GM20000 (cell line): ENCODE measurements around the gene PRR14.
"Not testable (repeated sequence)": the region's sequence is repeated elsewhere in the genome, so short reads cannot be mapped to it uniquely, and the experiment has no call there.

Source experiments
- DNase-seq: peaks from one replicate; pipeline ENCODE4 v3.0.0; 2012; ENCODE audit warnings: low spot score
- TF ChIP-seq, protein P1 (sequence below): IDR thresholded peaks from 2 replicates; pipeline ENCODE4 v1.5.1; 2012; ENCODE audit warnings: mild to moderate bottlenecking, control low read depth; ENCODE audit errors: extremely low read depth, missing control alignments

PRR14 gene

DNA sequence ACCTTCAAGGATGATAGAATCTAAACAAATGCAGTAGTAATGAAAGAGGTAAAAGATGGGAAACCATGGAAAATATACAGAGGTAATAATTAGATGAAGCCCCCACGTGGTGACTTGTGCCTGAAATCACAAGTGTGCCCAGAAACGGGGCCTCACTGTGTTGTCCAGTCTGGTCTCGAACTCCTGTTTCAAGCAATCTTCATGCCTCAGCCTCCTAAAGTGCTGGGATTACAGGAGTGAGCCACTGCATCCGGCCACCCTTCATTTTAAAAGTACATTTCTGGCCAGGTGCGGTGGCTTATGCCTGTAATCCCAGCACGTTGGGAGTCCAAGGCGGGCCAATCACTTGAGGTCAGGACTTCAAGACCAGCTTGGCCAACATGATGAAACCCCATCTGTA lies 14.2 kb upstream of the PRR14 start:
- DNase-seq: no peak
- TF ChIP-seq, protein P1, sequence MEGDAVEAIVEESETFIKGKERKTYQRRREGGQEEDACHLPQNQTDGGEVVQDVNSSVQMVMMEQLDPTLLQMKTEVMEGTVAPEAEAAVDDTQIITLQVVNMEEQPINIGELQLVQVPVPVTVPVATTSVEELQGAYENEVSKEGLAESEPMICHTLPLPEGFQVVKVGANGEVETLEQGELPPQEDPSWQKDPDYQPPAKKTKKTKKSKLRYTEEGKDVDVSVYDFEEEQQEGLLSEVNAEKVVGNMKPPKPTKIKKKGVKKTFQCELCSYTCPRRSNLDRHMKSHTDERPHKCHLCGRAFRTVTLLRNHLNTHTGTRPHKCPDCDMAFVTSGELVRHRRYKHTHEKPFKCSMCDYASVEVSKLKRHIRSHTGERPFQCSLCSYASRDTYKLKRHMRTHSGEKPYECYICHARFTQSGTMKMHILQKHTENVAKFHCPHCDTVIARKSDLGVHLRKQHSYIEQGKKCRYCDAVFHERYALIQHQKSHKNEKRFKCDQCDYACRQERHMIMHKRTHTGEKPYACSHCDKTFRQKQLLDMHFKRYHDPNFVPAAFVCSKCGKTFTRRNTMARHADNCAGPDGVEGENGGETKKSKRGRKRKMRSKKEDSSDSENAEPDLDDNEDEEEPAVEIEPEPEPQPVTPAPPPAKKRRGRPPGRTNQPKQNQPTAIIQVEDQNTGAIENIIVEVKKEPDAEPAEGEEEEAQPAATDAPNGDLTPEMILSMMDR: no peak

DNA sequence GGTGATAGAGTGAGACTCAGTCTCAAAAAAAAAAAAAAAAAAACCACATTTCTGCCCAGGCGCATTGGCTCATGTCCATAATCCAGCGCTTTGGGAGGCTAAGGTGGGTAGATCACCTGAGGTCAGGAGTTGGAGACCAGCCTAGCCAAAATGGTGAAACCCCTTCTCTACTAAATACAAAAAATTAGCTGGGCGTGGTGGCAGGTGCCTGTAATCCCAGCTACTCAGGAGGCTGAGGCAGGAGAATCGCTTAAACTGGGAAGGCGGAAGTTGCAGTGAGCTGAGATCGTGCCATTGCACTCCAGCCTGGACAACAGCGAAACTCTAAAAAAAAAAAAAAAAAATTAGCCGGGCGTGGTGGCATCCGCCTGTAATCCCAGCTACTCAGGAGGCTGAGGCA lies 13.6 kb upstream of the PRR14 start:
- not testable (repeated sequence) for DNase-seq

DNA sequence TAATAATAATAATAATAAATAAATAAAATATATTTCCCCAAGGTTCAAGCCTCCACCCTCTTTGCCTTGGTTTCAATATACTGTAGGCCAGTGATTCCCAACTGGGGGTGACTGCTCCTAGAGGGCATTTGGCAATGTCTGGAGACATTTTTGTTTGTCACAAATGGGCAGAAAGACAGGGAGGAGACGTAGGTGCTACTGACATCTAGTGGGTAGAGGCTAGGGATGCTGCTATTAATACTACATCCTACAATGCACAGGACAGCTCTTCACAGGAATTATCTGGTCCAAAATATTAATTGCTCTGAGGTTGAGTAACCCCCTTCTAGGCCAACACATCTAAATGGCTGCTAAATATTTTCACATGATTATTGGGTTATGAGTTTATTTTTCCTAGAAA lies 12.8 kb upstream of the PRR14 start:
- no peak for DNase-seq
- TF ChIP-seq, protein P1: peak; percentile 47

DNA sequence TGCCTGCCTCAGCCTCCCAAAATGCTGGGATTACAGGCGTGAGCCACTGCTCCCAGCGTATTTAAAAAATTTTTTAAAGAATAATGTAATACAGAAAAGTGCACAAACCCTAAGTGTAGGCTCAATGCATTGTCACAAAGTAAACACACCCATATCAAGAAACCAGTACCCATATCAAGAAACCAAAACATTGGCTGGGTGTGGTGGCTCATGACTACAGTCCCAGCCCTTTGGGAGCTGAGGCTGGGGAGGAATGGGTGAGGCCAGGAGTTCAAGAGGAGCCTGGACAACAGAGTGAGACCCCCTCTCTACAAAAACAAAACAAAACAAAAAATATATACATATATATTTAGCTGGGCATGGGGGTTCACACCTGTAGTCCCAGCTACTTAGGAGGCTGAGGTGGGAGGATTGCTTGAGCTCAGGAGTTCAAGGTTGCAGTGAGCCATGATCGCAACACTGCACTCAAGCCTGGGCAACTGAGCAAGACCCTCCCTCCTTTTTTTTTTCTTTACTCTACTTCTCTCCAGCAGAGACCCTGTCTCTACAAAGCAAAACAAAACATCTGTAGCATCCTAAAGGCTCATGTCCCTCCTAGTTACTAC lies 9.3 kb upstream of the PRR14 start:
- TF ChIP-seq, protein P1: no peak
- DNase-seq: no peak

DNA sequence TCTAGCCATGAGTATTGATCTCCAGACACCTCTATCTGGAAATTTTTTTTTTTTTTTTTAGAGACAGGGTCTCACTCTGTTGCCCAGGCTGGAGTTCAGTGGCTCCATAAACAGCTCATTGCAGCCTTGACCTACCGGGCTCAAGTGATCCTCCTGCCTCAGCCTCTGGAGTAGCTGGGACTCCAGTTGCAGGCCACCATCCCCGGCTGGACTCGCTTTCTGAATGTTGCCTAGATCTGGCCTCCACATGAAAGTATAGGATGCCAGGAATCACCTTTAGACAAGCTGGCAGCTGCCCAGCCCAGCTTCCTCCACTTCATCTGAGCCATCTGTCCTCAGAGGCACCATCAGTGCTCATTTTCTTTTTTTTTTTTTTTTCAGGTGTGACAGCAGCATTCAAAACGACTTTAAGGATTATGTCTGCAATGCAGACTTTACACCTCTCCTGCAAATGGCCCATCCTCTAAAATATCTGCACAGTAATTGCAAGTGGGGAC lies 6.4 kb upstream of the PRR14 start:
- DNase-seq: no peak
- TF ChIP-seq, protein P1: no peak

DNA sequence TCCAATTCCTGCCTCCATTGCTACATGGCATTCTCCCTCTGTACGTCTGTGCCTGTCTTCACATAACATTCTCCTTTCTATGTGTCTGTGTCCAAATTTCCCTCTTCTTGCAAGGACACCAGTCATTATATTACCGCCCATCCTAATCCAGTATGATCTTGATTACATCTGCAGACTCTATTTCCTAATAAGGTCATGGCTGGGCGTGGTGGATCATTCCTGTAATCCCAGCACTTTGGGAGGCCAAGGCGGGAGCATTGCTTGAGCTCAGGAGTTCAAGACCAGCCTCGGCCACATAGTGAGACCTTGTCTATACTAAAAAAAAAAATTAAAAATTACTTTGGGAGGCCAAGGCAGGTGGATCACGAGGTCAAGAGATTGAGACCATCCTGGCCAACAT lies 5.0 kb upstream of the PRR14 start:
- no peak for DNase-seq
- TF ChIP-seq, protein P1: no peak

DNA sequence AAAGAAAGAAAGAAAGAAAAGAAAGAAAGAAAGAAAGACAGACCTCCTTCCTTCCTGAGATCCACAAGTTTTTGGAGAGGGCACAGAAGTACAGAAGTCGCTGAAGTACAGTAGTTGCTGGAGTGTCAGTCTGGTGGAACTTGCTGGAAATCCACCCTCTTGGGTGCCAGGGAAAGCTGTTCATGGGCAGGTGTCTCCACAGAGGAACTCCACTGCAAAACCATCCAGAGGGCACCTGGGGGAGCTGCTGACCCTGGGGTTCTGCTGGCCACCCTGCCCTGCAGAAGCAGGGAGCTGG lies 3.5 kb upstream of the PRR14 start:
- TF ChIP-seq, protein P1: no peak
- DNase-seq: no peak

DNA sequence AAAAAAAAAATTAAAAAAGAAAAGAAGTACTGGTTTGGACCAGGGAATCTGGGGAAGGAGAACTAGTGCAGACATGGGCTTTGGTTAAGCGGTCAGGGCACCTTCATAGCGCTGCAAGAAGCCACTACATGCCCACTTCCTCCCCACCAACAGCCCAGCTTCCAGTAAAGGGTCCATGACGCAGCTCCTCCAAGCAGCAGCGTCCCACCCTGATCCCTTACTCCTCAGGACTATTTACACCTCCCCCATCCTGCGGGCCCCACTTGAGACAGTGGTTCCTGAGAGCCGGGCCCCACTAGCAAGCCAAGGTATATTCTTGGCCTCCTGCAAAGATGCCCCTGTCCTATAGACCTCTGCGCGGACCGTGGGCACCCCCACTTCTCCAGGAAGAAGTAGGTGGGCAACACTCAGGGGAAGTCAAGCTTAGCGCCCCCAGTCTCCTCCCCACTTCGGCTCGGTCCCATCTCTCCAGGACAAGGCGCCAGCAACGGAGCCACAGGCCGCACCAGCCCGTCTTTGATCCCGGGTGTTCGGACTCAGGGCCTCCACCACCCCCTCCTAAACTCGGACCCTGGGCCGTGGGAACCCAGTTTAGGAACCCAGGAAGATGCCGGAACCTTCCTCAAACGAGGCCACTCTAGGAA lies 913 bp upstream of the PRR14 start:
- no peak for DNase-seq
- TF ChIP-seq, protein P1: no peak
